HL-60/S4 treated with phorbol 12-myristate 13-acetate at 8.2 ng/mL for 4 days and 3 days (cell line): ENCODE data around the gene ZFR.

ENCODE experiments used
- in situ Hi-C: fragments of 300-500 bp; cut with MboI; formaldehyde crosslinking; loops from 2 replicates; pipeline ENCODE4 v1.15.0; 2022; ENCODE audit warnings: low sequenced_read_pairs

The ZFR gene

DNA sequence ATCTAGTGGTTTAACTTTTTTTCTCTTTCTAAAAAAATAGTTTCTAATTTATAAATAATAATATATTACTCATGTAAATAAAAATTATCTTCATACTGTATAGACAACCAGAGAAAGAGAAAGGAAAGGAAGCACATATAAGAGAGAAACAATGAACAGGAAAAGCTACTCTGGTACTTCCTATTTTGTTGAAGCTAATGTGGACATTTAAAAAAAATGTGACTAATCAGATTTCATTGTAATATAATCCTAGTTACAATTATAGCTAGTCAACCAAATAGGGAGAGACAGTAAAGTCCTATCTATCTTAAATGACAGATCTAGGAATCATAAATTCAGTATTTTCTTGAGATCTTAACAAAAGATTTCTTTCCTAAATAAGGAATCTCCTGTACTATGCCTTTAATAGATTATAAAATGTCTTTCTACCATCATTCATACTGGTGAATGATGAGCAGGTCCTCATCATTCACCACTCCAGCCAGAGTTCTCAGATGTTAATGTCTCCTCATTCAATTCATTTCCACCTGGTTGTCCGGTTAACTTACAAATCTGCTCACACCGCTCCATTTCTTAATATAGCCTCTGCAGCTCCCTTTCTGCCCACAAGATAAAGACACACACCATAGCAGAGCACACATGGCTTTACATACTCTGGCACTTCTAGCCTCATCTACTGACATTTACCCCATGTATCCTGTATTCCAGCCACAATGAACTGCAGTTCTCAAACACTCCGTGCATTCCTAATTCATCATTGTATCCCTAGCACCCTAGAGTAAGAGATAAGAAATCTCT, 30.9 kb downstream of the ZFR start:
- in situ Hi-C loops: no loop called here

DNA sequence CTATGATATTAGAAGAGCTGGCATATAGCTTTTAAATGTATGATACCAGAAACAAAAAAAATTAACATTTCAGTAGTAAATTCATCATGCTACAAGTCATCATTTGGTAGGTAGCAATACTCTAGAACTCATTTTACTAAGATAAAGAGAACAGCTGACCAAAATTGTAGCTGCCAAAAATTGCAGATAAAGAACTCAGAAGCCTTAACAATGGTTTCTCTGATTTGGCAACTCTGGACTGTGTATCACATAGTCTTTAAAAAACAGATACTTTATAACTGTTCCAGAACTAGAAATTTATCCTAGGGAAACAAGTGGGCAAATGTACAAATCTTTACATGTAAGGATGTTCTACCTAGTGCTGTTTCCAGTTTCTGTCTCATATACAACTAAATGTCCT, 33.9 kb downstream of the ZFR start:
- in situ Hi-C loops: no loop called here

DNA sequence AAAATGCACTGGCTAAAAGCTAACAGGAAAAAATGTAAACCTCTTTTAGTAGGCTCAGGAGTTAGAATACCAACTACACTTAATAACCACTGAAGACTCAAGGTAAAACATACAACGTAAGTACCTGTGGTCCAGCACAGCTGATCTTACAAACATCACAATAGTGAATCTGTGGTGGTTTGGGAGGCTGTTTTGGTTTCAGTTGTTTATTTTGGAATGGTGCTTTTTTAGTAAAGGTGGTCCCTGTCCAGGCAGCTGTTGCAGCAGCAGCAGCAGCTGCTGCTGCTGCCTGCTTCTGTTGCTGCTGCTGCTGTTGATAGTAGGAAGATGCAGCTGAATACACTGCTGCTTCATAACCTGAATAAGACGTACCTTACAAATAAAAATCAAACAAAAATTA, 37.9 kb downstream of the ZFR start:
- in situ Hi-C loops: no loop called here

DNA sequence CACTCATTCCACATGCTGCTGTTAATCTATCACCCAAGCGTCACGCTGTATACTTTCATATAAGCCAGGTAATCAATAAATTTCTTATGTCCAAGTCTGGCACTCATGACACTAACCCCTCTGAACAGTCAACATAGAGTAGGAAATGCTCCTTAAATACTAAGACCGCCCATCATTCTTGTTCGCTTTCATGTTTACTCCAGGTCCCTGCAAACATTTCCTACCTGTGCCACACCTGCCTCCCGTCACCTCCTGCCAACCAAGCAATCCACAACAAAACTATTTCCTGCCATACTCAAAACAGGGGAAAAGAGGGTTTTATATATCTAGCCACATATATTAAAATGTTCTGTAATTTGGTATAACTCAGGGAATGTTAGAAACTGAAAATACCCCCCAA, 39.0 kb downstream of the ZFR start:
- in situ Hi-C loops: no loop called here

DNA sequence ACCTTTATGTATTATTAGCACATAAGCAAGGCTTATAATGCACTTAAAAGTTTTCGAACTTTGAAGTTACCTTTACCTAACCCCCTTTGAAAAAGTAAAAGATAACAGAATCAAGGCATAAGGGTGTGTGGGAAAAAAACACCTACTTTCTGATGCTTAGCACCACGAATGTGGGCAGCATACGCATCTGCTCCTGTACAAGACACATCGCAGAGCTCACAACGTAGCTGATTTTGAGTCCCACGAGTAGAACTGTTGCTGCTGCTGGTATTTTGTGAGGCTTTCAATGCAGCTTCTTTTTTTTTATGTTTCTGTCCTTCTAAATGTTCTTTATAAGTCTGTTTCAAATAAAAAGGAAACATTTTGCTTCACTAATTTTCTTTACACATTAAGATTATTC, 40.8 kb downstream of the ZFR start:
- in situ Hi-C loops: no loop called here

GRCh38 chr5:32400401-32400800, 44.1 kb downstream of the ZFR start:
- in situ Hi-C loops: no loop called here

GRCh38 chr5:32398754-32399153, 45.8 kb downstream of the ZFR start:
- in situ Hi-C loops: loop anchor here (25.0 kb wide), 1 partner anchor 214 kb away; no protein-coding TSS in a partner anchor

DNA sequence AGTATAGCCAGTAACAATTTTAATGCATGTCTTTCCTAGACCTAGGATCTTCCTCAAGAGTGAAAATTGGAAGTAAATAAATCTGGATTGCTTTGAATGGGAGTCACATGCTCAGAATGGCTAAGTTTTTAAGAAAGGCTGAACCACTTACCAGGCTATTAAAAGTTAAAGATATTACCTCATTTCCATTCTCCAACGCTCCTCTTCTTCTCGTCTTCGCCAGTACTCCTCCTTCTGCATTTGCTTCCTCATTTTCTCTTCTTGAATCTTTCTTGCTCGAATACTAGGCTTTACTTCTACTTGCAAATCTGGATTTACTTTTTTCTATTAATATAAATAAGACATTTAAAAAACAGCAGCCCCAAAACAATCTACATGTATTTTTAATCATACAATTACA, 49.6 kb downstream of the ZFR start:
- in situ Hi-C loops: loop anchor here (25.0 kb wide), 1 partner anchor 217 kb away; no protein-coding TSS in a partner anchor

GRCh38 chr5:32392039-32392438, 52.5 kb downstream of the ZFR start:
- in situ Hi-C loops: loop anchor here (25.0 kb wide), 1 partner anchor 220 kb away; no protein-coding TSS in a partner anchor

- in situ Hi-C loops: loop anchor here (25.0 kb wide), 1 partner anchor 221 kb away; no protein-coding TSS in a partner anchor
These were observed 53.5 kb downstream of the ZFR start for GRCh38 chr5:32390819-32391591.

- in situ Hi-C loops: loop anchor here (25.0 kb wide), 1 partner anchor 224 kb away; no protein-coding TSS in a partner anchor
These were observed 56.0 kb downstream of the ZFR start for GRCh38 chr5:32388432-32389129.

DNA sequence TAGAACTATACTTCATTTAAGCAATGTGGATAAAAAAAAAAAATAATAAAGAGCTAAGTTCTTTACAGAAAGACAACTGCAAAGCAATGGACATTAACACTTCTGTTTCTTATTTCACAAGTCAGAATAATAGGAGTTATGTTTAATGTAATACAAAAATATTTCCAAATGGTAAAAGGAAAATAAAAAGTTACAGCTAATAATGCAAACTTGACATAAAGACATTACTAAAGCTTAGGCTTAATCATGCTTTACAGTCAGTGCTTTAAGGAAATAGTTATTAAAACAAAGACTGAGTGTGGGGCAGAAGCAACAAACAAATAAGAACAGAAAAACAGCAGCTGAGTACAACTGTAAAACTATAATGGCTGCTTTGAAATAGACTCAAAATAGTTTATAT, 56.7 kb downstream of the ZFR start:
- in situ Hi-C loops: loop anchor here (25.0 kb wide), 1 partner anchor 224 kb away; no protein-coding TSS in a partner anchor

- in situ Hi-C loops: loop anchor here (25.0 kb wide), 1 partner anchor 225 kb away; no protein-coding TSS in a partner anchor
These were observed 57.3 kb downstream of the ZFR start for GRCh38 chr5:32387211-32387610.

DNA sequence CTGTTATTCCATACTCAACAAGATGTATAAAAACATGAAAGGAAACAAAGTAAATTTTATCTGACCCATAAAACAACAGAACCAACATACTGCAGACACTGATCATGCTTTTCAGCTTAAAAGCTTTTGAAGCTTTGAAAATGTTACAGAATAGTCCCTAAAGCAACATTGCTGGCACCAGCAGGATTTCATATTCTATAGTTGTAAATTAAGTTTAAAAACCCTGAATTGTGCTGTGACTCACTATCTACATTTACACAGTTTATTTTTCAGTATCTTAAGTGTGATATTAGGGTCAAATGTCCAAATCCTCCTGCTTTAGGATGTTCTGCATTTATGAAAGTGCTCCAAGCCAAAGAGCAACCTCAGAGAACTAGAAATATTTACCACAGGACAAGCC, 59.9 kb downstream of the ZFR start:
- in situ Hi-C loops: loop anchor here (25.0 kb wide), 1 partner anchor 228 kb away; no protein-coding TSS in a partner anchor

DNA sequence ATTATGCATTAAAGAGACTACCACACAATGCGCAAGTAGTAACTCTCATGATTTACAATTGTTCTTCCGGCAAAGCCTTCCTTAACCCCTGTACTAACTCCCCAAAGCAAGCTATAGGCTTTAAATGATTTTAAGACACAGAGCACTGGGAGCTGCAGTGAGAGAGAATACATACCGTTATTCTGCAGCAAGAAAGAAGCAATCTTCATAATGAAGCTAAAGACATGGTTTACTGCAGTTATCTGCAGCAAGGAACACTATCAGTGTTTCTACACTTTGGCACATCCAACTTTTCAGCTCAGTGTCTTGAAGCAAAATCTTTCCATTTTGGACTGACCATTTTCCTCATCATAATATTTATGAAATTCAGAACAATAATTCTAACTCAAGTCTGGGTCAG, 61.0 kb downstream of the ZFR start:
- in situ Hi-C loops: loop anchor here (25.0 kb wide), 1 partner anchor 229 kb away; no protein-coding TSS in a partner anchor

DNA sequence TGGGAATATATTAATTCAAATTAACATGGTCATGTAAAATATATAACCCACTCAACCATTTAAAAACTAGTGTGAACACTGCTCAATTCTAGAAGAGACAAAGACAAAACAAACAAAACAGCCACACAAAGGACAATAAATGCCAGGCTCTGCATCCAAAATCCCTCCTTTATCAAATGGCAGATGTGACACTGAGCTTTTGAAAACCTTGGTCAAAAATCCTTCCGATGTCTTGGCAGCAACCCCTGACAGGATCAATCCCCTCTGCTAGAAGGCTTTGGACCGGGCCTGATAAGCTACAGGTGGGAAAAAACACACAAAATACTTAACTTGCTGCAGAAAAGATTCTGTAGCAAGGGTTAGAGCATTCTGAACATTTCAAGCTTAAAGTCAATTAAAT, 61.5 kb downstream of the ZFR start:
- in situ Hi-C loops: loop anchor here (25.0 kb wide), 1 partner anchor 229 kb away; no protein-coding TSS in a partner anchor

DNA sequence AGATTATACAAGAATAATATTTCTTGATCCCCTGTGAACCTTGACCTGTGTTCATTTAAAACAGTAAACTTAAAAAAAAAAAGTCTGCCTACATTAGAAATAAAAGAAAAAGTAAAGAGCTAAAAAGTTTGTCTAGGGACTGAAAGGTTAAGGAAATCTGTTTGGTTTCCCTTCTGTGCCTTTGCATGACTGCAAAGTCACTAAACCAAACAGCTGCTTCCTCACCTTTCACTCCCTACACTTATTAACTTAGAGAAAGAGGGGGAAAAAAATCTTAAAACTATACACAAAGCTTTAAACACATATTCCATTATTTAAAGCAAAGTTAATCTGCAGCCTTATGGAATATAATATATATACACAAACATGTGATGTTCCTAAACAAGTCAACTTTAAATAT, 65.1 kb downstream of the ZFR start:
- in situ Hi-C loops: loop anchor here (25.0 kb wide), 1 partner anchor 233 kb away; no protein-coding TSS in a partner anchor

DNA sequence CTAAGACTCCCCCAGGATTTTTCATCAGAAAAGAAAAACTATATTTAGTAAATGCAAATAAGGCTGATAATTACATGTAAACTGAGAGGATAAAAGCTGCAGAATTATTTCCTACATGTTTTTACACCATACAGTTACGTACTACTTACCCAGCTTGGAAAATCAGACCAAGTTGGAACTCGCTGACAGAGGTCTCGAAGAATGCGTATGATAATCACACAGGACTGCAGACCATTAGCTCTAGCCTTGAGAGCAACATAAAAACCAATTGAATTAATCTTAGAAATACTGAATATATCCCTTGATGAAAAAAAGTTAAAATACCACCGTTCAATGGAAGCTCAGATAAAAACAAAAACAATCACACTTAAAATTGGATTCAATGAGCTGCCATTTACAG, 65.6 kb downstream of the ZFR start:
- in situ Hi-C loops: loop anchor here (25.0 kb wide), 1 partner anchor 233 kb away; no protein-coding TSS in a partner anchor

GRCh38 chr5:32369542-32370155, 74.9 kb downstream of the ZFR start:
- in situ Hi-C loops: no loop called here

DNA sequence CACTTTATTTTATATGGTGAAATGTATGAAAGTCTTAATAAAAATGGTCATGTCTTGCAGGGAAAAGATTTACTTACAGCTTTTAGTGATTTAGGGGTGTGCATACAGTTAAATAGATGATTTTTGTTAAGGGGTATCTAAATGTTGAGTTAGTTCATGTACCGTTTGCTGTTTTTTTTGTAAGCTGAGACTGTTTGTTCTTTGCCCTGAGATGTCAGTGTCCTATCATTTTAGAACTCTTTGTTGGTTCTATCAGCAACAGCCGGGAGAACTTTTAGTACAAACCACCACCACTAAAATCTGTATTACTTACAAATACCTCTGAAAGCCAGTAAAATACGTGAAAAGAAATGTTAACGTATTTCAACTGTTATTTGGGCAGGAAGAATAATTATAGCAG, 75.5 kb downstream of the ZFR start:
- in situ Hi-C loops: no loop called here
